Measurements from ENCODE around the gene CYGB. TPM values are rescaled to one million over a fixed set of nuclear protein-coding genes. Genes with fewer than 3 reads are reported as not detected.
A peak's percentile ranks its signal among the peaks of the same experiment; 100 is the strongest.

Gene CYGB
- total and polyA plus RNA-seq, 2 of the 13 experiments (the other 11 are each of a cell fraction or from before 2014, with no cell fraction given): 18.9 to 27.1 TPM

DNA sequence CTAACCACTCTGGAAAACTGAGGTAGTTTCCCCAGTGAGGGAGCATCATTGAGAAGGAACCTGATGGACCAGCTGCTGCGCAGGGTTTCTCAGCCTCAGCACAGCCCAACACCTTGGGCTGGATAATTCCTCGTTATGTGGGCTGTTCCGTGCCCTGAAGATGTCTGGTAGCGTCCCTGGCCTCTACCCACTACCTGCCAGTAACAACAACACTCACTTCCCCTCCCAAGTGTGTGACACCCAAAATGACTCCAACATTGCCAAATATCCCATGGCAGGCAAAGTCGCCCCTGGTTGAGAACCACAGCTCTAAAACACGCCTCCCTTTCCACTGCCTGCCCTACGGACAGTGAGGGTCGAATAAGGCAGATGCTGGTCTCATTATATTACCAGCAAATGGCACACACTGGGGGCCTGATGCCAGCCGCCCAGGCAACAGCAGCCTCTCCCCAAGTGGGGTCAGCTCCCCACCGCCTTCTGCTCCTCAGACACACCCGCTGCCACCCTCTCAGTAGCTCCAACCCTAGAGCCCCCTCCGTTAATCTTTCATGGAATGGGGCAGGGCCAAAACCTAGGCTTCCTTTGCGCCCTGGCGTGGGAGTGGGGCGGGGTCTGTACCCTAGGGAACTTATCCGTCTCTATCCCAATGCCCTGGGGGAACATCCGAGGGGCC, 37.3 kb downstream of the CYGB start (continued):
- TF ChIP-seq, protein P1, sequence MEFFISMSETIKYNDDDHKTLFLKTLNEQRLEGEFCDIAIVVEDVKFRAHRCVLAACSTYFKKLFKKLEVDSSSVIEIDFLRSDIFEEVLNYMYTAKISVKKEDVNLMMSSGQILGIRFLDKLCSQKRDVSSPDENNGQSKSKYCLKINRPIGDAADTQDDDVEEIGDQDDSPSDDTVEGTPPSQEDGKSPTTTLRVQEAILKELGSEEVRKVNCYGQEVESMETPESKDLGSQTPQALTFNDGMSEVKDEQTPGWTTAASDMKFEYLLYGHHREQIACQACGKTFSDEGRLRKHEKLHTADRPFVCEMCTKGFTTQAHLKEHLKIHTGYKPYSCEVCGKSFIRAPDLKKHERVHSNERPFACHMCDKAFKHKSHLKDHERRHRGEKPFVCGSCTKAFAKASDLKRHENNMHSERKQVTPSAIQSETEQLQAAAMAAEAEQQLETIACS (CRISPR knock-in tag; IDR thresholded peaks at IDR 0.05): no peak
- TF ChIP-seq MEF2D (CRISPR knock-in tag; IDR thresholded peaks at IDR 0.05) (no peak), ZNF577 (CRISPR knock-in tag; IDR thresholded peaks at IDR 0.05; ENCODE audit: borderline replicate concordance, low read depth) (no peak), AKAP8 (CRISPR knock-in tag; IDR thresholded peaks at IDR 0.05) (no peak), ZSCAN30 (CRISPR knock-in tag; IDR thresholded peaks at IDR 0.05) (no peak), ARID2 (CRISPR knock-in tag; IDR thresholded peaks at IDR 0.05; ENCODE audit: borderline replicate concordance) (no peak), ZFP82 (CRISPR knock-in tag; IDR thresholded peaks at IDR 0.05; ENCODE audit: borderline replicate concordance) (0 out of 2 replicates have a peak, but pooled peaks have one; percentile 12), HNRNPL (IDR thresholded peaks at IDR 0.05; ENCODE audit: low read depth, low read length) (0 out of 2 replicates have a peak, but pooled peaks have one; percentile 61), ZBTB1 (CRISPR knock-in tag; IDR thresholded peaks at IDR 0.05; ENCODE audit: borderline replicate concordance) (no peak), TMF1 (CRISPR knock-in tag; IDR thresholded peaks at IDR 0.05; ENCODE audit: low read depth) (no peak), TBL1XR1 (IDR thresholded peaks at IDR 0.05; ENCODE audit: borderline replicate concordance, low read length, partially characterized antibody) (no peak), HNF1A (IDR thresholded peaks at IDR 0.05; ENCODE audit: low read depth) (no peak), HNF1A (CRISPR knock-in tag; IDR thresholded peaks at IDR 0.05; ENCODE audit: borderline replicate concordance) (no peak), MBNL3 (CRISPR knock-in tag; conservative IDR thresholded peaks at IDR 0.05) (no peak), ZNF234 (CRISPR knock-in tag; conservative IDR thresholded peaks at IDR 0.05) (no peak)
- TF ChIP-seq, protein P2, sequence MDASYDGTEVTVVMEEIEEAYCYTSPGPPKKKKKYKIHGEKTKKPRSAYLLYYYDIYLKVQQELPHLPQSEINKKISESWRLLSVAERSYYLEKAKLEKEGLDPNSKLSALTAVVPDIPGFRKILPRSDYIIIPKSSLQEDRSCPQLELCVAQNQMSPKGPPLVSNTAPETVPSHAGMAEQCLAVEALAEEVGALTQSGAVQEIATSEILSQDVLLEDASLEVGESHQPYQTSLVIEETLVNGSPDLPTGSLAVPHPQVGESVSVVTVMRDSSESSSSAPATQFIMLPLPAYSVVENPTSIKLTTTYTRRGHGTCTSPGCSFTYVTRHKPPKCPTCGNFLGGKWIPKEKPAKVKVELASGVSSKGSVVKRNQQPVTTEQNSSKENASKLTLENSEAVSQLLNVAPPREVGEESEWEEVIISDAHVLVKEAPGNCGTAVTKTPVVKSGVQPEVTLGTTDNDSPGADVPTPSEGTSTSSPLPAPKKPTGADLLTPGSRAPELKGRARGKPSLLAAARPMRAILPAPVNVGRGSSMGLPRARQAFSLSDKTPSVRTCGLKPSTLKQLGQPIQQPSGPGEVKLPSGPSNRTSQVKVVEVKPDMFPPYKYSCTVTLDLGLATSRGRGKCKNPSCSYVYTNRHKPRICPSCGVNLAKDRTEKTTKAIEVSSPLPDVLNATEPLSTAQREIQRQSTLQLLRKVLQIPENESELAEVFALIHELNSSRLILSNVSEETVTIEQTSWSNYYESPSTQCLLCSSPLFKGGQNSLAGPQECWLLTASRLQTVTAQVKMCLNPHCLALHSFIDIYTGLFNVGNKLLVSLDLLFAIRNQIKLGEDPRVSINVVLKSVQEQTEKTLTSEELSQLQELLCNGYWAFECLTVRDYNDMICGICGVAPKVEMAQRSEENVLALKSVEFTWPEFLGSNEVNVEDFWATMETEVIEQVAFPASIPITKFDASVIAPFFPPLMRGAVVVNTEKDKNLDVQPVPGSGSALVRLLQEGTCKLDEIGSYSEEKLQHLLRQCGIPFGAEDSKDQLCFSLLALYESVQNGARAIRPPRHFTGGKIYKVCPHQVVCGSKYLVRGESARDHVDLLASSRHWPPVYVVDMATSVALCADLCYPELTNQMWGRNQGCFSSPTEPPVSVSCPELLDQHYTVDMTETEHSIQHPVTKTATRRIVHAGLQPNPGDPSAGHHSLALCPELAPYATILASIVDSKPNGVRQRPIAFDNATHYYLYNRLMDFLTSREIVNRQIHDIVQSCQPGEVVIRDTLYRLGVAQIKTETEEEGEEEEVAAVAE (CRISPR knock-in tag; IDR thresholded peaks at IDR 0.05; ENCODE audit: borderline replicate concordance): no peak
